ENCODE measurements around the gene UNC119B.

DNA sequence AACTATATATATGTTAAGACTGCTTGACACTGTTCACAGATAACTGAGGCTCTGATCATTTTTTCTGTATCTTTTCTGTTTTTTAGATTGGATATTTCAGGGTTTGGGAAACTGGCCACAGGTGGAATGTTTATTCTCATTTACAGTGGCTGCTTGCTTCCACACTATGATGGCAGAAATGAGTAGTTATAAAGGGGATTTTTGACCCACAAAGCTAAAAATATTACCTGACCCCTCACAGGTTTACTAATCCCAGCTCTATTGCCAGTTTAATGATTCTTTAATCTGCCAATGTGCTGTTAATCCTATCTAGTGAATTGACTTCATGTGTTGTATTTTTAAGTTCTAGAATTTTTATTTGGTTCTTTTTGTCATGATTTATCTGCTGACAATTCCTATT, 45.0 kb downstream of the UNC119B start:
- TF ChIP-seq CTCF (IDR thresholded peaks at IDR 0.05) (no peak), POLR2A (IDR thresholded peaks at IDR 0.05) (no peak)
